GM19438 (cell line): ENCODE measurements around the gene CLTB.
"Not testable (repeated sequence)": the region's sequence is repeated elsewhere in the genome, so short reads cannot be mapped to it uniquely, and the experiment has no call there.

ENCODE experiments used
- ATAC-seq: cut with Tn5 transposase; IDR thresholded peaks from one replicate; pipeline ENCODE4 v1.9.1; 2021; ENCODE audit warnings: low read depth; ENCODE audit not compliant: unreplicated experiment

Gene CLTB, protein sequence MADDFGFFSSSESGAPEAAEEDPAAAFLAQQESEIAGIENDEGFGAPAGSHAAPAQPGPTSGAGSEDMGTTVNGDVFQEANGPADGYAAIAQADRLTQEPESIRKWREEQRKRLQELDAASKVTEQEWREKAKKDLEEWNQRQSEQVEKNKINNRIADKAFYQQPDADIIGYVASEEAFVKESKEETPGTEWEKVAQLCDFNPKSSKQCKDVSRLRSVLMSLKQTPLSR

DNA sequence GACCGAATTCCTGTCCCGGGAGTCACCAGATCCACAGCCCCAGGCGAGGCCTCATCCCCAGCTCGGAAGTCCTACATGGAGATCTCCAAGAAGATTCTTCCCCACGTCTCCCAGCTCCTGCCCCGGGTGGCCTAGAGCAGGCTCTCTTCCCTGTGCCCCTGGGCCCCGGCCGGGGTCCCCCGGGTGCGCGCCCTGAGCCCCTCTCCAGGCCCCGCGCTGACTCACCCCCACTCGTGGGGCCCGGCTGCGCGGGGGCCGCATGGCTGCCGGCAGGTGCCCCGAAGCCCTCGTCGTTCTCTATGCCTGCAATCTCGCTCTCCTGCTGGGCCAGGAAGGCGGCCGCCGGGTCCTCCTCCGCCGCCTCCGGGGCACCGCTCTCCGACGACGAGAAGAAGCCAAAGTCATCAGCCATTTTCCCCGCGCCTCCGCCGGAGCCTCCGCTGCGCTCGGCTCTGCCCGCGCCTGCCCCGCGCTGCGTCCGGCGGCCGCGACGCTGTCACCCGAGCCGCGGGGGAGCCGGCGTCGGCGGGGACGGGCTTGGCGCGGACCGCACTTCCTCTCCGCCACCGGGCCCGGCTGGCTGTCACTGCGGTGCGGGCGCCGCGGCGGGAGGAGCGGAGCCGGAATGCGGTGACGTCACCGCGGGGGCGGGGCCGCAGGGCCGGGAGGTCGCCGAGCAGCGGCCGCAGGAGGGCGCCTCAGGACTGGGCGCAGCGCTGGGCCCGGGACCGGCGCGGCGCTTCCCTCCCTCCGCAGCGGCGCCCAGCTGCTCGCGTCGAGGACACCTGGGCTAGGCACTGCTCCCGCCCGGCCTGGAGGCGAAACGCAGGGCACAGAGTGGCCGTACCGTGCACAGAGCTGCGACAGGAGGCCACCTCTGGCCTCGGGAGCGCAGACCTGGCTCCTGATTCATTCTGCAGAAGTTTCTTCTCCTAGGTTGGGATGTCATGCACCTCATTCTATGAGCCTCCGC lies at the start of gene CLTB:
TSS of gene CLTB (minus strand) at position 588 of the 973 bp plus-strand sequence. CDS start at position 412, 176 bp downstream.
- peak; percentile 82 for ATAC-seq

DNA sequence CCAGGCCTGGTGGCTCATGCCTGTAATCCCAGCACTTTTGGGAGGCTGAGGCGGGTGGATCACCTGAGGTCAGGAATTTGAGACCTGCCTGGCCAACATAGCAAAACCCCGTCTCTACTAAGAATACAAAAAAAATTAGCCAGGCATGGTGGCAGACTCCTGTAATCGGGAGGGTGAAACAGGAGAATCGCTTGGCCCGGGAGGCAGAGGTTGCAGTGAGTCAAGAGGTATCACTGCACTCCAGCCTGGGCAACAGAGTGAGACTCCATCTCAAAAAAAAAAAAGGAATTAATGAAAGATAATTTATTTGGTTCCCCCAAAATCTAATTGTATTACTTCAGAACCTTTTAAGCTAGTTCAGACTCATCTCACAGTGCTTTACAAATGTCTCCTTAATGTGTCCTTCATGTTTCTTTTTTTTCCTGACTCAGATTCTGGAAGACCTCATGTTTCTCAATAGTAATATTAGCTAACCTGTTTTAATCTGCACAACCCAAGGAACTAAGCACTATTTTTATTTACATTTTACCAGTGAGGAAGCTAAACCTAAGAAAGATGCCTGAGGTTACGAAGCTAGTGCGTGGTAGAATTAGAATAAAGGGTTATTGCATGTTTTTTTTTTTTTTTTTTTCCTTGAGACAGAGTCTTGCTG lies 46.9 kb upstream of the CLTB start:
- no peak for ATAC-seq

DNA sequence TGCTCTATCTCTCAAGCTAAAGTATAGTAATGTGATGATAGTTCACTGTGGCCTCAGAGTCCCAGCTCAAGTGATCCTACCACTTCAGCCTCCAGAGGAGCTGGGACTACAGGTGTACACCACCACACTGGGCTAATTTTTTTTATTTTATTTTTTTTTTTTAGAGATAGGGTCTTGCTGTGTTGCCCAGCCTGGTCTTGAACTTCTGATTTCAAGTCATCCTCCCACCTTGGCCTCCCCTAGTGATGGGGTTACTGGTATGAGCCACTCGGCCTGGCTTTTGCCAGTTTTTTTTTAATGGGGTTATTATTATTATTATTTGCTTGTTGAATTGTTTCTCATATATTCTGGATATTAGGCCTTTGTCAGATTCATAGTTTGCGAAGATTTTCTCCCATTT lies 45.0 kb upstream of the CLTB start:
- ATAC-seq, result no peak

DNA sequence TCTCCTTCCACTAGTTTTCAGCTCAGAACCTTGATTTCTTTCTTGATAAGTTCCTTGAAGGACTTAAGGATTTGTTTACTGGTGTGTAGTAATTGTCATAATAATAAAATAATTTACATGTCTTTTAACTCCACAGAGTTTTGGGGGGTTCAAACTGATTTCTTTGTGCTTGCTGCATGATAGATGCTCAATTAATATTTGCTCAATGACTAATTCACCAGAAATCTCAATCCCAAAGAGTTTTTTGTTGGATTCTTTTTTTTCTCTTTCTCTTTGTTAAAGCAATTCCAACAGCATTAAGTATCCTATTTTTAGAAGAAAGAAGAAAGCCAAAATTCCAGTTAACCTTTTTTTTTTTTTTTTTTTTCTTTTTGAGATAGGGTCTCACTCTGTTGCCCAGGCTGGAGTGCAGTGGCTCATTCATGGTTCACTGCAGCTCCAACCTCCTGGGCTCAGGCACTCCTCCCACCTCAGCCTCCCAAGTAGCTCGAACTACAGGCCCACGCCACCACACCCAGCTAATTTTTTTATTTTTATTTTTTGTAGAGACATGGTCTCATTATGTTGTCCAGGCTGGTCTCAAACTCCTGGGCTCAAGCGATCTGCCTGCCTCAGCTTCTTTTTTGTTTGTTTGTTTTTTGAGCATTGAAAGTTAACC lies 42.7 kb upstream of the CLTB start:
- ATAC-seq, result no peak

DNA sequence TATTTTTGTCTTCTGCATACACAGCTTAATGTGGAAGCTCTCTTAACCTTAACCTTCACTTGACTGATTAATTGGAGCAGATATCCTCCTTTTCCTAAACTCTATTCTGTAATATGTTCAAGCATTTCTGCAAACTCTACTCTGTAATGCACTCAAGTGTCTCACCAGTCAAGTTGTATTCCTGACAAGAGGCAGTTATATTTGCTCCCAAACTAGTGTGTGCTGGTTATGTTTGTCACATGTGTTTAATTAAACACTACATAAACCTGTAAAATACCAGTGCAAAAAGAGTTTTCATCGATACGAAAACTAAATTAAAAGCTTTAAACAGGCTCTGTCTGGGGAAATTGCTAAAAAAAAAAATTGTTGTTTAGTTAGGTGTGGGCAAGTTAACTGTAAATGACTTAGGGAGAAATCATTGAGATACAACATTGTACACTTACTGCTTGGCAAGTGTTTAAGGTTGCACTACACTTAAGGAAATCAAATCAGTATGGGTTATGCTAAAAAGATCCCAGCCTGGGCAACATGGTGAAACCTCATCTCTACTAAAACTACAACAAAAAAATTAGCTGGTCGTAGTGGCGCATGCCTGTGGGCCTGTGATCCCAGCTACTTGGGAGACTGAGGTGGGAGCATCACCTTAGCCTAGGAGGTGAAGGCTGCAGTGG lies 38.5 kb upstream of the CLTB start:
- no peak for ATAC-seq

DNA sequence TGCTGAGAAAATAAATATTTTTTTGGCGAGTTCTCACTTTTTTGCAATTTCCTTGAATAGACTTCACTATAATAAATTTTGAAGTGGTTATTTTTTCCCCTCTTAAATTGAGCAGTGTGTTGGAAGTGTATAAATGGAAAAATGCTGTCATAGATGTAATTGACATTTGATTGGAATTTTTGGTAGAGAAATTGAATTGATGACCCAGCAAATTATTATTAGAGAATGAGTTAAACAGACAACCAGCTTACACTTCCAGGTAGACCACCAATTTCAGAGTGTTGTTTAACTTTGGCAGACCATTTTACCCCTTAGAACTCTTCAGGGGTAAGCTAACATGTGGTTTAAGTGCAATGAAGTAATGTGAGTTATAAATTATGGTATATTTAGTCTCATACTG lies 33.7 kb upstream of the CLTB start:
- ATAC-seq, result no peak

DNA sequence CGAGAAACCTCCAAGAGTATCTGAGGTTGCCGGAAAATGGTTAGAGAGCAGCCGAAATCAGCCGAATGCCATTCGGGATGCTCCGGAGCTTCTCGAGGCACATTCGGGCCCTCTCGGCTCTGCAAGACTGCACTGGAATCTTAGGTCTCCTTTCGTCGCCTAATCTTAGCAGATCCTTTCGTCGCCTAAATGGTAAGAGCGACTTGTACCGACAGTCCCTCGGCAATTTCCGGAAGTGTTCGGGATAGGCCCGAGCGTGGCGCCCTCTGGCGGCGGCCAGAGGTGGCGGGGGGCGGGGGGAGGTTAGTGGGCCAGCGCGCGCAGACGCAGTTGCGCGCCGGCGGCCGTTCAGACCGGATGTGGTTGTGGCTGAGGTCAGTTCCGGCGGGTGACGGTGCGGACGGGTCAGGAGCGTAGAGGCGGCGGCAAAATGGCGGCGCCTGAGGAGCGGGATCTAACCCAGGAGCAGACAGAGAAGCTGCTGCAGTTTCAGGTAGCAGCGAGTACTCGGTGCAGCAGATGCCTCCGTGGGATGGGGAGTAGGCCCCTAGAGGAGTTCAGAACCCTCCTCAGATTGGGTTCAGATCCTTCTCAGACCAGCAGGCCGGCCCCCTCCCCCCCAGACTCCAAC lies 31.8 kb upstream of the CLTB start, which contains the start of gene FAF2:
TSS of gene FAF2 (plus strand) at position 408 of the 631 bp plus-strand sequence. CDS start at position 431, 23 bp downstream.
- ATAC-seq, result peak; percentile 95

DNA sequence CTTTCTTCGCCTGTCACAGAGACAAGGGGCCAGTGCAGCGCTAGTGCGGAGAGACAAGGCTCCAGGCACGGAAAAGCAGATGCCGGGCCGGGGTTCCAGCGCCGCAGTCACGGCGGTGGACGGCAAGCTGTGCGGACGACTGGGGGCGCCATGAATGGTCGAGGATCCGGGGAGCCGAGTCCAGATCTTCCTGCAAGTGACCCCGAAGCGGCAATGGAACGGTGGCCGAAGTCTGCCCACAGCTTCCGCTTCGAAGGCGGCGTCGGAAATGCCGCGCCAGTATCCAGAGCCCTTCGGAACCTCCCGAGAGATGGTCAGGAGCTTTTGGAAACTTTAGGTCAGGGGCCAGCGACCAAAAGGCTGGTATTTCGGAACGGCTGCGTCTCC lies 31.2 kb upstream of the CLTB start:
- peak; percentile 25 for ATAC-seq

DNA sequence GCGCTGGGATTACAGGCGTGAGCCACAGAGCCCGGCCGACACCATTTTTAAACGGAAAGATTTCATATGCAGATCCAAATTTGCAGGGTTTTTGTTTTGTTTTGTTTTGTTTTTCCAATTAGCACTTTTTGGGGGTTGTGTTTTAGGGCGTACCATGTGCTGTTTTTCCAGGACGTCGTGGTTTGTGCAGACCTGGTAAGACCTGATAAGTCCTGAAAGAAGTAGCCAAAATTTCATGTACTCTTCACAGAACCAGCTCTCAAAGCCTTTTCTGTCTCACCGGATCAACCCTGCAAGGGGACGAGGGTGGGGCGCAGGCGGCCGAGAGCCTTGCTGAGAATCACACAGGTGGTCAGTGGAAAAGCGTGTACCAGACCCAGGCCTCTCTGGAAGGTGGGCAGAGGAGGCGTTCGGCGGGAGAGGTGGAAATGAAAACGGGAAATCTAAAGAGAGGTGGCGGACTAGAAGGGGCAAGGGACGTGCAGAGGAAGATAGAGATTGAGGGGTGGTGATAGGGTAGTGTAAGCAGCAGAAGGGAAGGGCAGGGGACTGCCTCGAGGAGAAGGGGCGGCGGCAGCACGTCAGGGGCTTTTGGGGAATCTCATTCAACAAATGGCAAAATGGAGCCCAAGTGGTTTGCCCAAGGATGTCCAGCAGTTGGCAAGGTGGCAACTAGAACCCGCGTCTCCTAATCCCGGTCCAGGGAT lies 30.7 kb upstream of the CLTB start:
- ATAC-seq, result no peak

DNA sequence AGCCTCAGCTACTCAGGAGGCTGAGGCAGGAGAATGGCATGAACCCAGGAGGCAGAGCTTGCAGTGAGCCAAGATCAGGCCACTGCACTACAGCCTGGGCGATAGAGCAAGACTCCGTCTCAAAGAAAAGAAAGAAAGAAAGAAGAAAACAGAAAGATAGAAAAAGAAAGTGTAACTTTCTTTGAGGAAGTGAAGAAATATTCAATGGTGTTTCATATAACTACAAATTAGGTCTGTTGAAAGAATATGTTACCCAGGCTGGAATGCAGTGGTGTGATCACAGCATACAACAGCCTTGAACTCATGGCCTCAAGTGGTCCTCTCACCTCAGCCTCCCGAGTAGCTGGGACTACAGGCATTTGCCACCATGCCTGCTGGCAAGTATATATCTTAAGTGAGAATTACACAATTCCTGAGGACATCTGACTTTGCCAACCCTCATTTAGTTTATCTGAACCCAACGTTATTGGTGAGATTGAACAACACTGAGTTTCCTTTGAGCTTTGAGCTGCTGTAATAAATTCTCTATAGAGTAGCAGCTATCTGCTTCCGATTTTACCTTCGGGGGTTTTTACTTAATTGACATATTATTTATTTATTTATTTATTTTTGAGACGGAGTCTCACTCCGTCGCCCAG lies 29.8 kb upstream of the CLTB start:
- ATAC-seq, result no peak

DNA sequence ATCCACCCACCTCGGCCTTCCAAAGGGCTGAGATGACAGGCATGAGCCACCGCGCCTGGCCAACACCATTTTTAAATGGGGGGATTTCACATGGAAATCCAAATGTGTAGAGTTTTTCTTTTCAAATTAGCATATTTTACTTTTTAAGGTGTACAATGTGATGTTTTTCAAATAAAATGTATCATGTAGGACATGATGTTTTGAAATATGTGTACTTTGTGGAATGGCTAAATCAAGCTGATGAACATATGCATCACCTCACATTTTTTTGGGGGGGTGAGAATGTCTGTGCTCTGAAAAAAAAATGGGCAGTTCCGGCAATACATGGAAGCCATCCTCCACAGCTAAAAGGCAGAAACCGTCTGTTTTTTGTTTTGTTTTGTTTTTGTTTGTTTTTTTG lies 28.4 kb upstream of the CLTB start:
- ATAC-seq, result no peak

DNA sequence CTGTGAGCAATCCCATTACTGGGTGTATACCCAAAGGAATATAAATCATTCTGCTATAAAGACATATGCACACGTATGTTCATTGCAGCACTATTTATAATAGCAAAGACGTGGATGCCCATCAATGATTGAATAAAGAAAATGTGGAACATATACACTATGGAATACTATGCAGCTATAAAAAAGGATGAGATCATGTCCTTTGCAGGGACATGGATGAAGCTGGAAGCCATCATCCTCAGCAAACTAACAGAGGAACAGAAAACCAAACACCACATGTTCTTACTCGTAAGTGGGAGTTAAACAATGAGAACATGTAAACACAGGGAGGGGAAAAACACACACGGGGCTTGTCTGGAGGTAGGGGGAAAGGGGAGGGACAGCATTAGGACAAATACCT lies 26.6 kb upstream of the CLTB start:
- not testable (repeated sequence) for ATAC-seq

DNA sequence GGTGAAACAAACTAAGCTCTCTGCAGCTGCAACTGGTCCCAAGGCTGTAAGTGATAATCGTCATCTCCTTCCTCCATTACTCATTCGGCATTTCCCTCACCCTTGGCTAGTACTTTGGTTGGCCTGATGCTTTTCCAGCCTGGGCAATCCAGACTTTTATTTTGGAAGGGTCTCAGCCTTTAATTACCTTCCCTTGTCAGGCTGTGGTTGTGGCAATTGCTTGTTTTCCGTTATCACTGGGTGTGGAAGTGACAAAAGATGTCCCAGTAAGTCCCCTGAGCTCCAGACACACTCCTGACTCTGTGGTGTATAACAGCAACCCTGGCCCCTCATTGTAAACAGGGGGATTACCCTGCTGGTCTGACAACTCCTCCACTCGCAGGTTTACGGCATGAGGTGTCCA lies 25.6 kb upstream of the CLTB start:
- no peak for ATAC-seq

DNA sequence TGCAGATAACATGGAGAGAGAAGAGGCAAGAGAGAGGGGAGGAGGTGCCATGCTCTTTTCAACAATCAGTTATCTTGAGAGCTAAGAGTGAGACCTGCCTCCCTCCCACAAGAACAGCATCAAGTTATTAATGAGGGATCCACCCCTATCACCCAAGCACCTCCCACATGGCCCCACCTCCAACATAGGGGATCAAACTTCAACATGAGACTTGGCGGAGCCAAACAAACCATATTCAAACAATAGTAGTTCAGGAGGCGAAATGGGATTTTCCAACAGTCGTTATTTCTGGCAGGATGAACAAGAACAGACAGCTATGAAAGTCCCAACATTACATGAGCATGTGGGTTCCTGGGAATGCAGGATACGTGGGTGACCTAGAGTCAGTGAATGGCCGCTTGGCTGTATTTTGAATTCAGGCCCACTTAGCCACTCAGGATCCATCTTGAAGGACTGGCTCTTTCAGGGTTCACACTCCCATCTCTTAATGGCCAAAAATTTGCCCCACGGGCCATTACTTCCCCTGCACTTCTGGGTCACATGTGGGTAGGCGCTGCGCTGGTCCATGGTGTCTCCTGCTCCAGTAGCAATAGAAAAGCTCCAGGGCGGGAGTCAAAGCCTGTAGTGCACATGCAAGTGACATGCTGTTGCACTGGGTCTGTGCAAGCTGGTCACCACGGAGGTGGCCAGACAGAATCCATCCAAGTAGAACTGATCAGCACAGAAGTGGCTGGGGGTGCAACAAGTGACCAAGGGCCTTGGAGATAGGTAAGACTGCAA lies 24.8 kb upstream of the CLTB start:
- ATAC-seq, result no peak

DNA sequence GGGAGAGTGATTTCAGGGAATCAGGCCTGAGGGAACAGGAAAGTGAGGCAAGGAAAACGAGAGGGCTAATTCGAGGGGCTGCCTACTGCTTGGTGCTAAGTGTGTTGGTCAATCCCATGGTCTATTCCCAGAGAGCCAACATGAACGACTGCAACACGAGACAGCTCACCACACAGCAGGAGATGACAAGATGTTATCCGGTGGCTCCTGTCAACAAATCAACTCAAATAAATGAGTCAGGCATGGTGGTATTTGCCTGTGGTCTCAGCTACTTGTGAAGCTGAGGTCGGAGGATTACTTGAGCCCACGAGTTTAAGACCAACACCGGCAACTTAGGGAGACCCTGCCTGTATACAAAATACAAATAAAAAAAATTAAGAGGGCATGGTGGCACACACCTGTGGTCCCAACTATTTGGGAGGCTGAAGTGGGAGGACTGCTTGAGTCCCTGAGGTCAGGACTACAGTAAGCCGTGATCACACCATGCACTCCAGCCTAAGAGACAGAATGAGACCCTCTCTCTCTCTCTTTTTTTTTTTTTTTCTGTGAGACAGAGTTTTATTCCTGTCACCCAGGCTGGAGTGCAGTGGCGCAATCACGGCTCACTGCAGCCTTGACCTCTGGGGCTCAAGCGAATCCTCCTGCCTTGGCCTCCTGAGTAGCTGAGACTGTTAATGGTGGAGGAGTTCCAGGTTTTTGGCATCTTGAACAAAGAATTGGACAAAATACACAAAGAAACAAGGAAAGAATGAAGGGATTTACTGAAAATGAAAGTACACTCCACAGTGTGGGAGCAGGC lies 22.8 kb upstream of the CLTB start:
- ATAC-seq, result no peak

DNA sequence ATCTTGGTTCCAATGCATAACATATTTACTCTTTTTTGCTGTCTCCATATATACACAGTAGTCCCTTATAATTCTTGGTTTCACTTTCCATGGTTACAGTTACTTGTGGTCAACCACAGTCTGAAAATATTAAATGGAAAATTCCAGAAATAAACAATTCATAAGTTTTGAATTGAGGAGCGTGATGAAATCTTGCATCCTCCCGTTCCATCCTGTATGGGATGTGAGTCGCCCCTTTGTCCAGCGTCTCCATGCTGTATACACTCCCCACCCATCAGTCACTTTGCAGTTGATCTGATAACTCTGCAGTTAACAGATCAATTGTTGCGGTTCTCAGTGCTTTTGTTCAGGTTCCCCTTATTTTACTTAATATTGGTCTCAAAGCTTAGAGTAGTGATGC lies 20.3 kb upstream of the CLTB start:
- ATAC-seq, result no peak

DNA sequence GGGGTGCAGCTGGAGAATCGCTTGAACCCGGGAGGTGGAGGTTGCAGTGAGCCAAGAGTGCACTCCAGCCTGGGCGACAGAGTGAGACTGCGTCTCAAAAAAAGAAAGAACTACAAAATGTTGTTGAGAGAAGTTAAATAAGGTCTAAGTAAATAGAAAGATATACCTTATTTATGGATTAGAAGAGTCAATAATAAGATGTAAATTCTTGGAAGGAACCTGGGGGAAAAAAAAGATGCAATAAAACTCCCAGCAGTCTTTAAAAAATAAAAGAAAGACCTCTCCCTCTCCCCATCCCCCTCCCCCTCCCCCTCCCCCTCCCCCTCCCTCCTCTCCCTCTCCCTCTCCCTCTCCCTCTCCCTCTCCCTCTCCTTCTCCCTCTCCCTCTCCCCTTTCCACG lies 16.4 kb upstream of the CLTB start:
- ATAC-seq, result no peak
